CD8-positive, alpha-beta memory T cell (primary cell): ENCODE results near the gene STRIP1. TPM values are rescaled to one million over a fixed set of nuclear protein-coding genes. Genes with fewer than 3 reads are reported as not detected.

Experiments used
- CTCF ChIA-PET: fragments of 350-600 bp; sonication (Branson Sonifier 250); formaldehyde crosslinking; loops from one replicate; lab custom pipeline; 2021; ENCODE audit warnings: antibody characterized with exemption; lab: Charles Lee
- POLR2A ChIA-PET: fragments of 350-600 bp; sonication (Branson Sonifier 250); formaldehyde crosslinking; loops from one replicate; lab custom pipeline; 2021; ENCODE audit warnings: antibody characterized with exemption; lab: Charles Lee
- DNase-seq, 5 donors: peaks; one replicate each; pipeline versions ENCODE4 v3.0.0 to v3.0.0-alpha.2; 2020 to 2022; ENCODE audit warnings: mixed read lengths in 1 of 5
- H3K27ac ChIP-seq: one replicate; pipeline ENCODE4 v1.7.0; 2013; ENCODE audit warnings: low read depth, mild to moderate bottlenecking, low read length, moderate library complexity
- H3K27me3 ChIP-seq: 2 replicates; pipeline ENCODE4 v1.7.0; 2013; ENCODE audit warnings: low read length, mild to moderate bottlenecking; ENCODE audit not compliant: insufficient read depth, poor library complexity, severe bottlenecking
- H3K36me3 ChIP-seq: 2 replicates; pipeline ENCODE4 v1.7.0; 2013; ENCODE audit warnings: mild to moderate bottlenecking, low read length, moderate library complexity; ENCODE audit not compliant: insufficient read depth
- H3K4me1 ChIP-seq: 2 replicates; pipeline ENCODE4 v1.7.0; 2013; ENCODE audit warnings: mild to moderate bottlenecking, low read length, moderate library complexity; ENCODE audit not compliant: insufficient read depth
- H3K4me3 ChIP-seq: 2 replicates; pipeline ENCODE4 v1.7.0; 2013; ENCODE audit warnings: mild to moderate bottlenecking, low read length
- H3K9me3 ChIP-seq: 2 replicates; pipeline ENCODE4 v1.7.0; 2013; ENCODE audit warnings: mild to moderate bottlenecking, low read length
- H3K27ac Mint-ChIP-seq, 8 donors: one replicate each; pipeline ENCODE4 v1.8.0; 2020 to 2021; ENCODE audit warnings: mixed read lengths in 8 of 8, mild to moderate bottlenecking in 6 of 8, inconsistent platforms in 3 of 8, moderate library complexity in 3 of 8
- H3K27me3 Mint-ChIP-seq, 2 donors: one replicate each; pipeline ENCODE4 v1.8.0; 2020 to 2021; ENCODE audit warnings: mixed read lengths in 2 of 2, mild to moderate bottlenecking in 1 of 2, moderate library complexity in 1 of 2
- H3K36me3 Mint-ChIP-seq, 3 donors: one replicate each; pipeline ENCODE4 v1.8.0; 2020 to 2021; ENCODE audit warnings: mixed read lengths in 3 of 3, inconsistent platforms in 1 of 3, mild to moderate bottlenecking in 1 of 3
- H3K4me1 Mint-ChIP-seq, 3 donors: one replicate each; pipeline ENCODE4 v1.8.0; 2020 to 2021; ENCODE audit warnings: mixed read lengths in 3 of 3, inconsistent platforms in 1 of 3, mild to moderate bottlenecking in 1 of 3
- H3K4me3 Mint-ChIP-seq, 7 donors: one replicate each; pipeline ENCODE4 v1.8.0; 2020 to 2021; ENCODE audit warnings: mixed read lengths in 7 of 7, mild to moderate bottlenecking in 6 of 7, moderate library complexity in 4 of 7, inconsistent platforms in 2 of 7
- H3K9me3 Mint-ChIP-seq, 5 donors: one replicate each; pipeline ENCODE4 v1.8.0; 2020 to 2022; ENCODE audit warnings: mixed read lengths in 5 of 5, mild to moderate bottlenecking in 3 of 5, moderate library complexity in 2 of 5, inconsistent platforms in 1 of 5
- polyA plus RNA-seq: library from polyadenylated mRNA; unstranded; fragments of 300-500 nt; fragmentation: Illumina TruSeq; gene quantifications from one replicate; pipeline ENCODE4 v1.2.3, GENCODE V29; 2021
- total RNA-seq, 2 experiments: library from RNA; stranded (reverse); gene quantifications; one replicate each; pipeline ENCODE4 v1.2.3, GENCODE V29; 2021

STRIP1 gene, protein sequence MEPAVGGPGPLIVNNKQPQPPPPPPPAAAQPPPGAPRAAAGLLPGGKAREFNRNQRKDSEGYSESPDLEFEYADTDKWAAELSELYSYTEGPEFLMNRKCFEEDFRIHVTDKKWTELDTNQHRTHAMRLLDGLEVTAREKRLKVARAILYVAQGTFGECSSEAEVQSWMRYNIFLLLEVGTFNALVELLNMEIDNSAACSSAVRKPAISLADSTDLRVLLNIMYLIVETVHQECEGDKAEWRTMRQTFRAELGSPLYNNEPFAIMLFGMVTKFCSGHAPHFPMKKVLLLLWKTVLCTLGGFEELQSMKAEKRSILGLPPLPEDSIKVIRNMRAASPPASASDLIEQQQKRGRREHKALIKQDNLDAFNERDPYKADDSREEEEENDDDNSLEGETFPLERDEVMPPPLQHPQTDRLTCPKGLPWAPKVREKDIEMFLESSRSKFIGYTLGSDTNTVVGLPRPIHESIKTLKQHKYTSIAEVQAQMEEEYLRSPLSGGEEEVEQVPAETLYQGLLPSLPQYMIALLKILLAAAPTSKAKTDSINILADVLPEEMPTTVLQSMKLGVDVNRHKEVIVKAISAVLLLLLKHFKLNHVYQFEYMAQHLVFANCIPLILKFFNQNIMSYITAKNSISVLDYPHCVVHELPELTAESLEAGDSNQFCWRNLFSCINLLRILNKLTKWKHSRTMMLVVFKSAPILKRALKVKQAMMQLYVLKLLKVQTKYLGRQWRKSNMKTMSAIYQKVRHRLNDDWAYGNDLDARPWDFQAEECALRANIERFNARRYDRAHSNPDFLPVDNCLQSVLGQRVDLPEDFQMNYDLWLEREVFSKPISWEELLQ
- total RNA-seq (10 to 100 TPM; 35.1 to 37.3 TPM), polyA plus RNA-seq (27.7 TPM)

DNA sequence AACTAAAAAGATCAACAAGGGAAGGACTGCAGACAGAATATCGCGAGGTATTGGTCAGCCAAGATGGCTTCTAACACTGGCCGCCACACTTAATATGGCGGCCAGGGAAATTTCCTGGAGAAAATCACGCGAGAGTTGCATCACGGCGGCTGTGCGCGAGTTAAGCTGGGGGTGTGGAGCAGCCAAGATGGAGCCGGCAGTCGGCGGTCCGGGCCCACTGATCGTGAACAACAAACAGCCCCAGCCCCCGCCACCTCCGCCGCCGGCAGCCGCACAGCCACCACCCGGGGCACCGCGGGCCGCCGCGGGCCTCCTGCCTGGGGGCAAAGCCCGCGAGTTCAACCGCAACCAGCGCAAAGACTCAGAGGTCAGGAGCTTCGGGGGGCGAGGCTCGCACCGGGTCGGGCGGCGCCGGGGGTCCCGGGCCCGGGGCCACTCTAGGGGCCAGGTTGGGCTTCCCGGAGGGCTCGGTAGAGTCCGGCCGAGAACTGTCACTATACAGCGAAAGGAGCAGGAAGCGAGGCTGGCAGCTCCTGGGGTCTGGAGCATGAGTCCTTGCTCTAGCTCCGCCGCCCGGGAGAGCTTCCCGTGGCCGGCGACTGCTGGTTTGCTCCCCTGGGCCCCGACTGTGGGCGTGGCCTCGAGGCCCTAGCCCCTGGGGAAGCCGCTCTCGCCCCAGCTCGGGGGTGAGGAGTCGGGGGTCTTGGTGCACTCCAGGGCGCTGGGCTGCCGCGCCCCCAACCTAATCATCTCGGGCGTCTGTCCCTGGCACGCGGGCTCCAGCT, at the start of gene STRIP1:
STRIP1 (plus strand) TSS at position 174 of the 785 bp plus-strand sequence; CDS start at position 188, 14 bp downstream.
- H3K9me3 ChIP-seq = no peaks in the 10 kb centered on the region
- Mint-ChIP-seq H3K4me3 (peak within 1 kb of the TSS; percentile 92 to 99 (median 94)), H3K36me3 (peaks cover 0 to 36% (median 6%) of the 10 kb centered on the region in 3 donors), H3K9me3 (no peaks in the 10 kb centered on the region), H3K4me1 (peaks cover 53 to 68% (median 56%) of the 10 kb centered on the region in 3 donors), H3K27ac (peak within 1 kb of the TSS; percentile 87 to 98 (median 94)), H3K27me3 (no peaks in the 10 kb centered on the region)
- peak; percentile 88 to 96 (median 93) for DNase-seq
- ChIA-PET POLR2A (interaction anchor here (0.6 to 1.4 kb wide), 6 partner anchors 50 to 585 kb away, joined by 3 to 9 read pairs (median 5); partner anchors contain the start of genes AHCYL1, ATXN7L2, GNAI3 and RBM15), CTCF (interaction anchor here (0.8 to 2.9 kb wide), 10 partner anchors 10 to 551 kb away, joined by 3 to 11 read pairs (median 6); partner anchors contain the start of genes AHCYL1 and ATXN7L2)
- peak within 1 kb of the TSS; percentile 64 for H3K4me3 ChIP-seq
- H3K27me3 ChIP-seq = no peaks in the 10 kb centered on the region
- H3K27ac ChIP-seq = peak within 1 kb of the TSS; percentile 90
- peaks cover 42% of the 10 kb centered on the region for H3K4me1 ChIP-seq
- H3K36me3 ChIP-seq = peaks cover 20% of the 10 kb centered on the region

GRCh38 chr1:109985247-109986053, 49.0 kb upstream of the STRIP1 start:
- ChIA-PET CTCF (interaction anchor here (0.7 to 13.3 kb wide), 35 partner anchors 8 to 709 kb away, joined by 3 to 520 read pairs (median 6); partner anchors contain the start of genes GNAI3, GSTM3 and STRIP1), POLR2A (interaction anchor here (0.8 to 1.8 kb wide), 5 partner anchors 195 to 502 kb away, joined by 5 to 19 read pairs (median 8); partner anchors contain the start of gene ATXN7L2)
- DNase-seq = no peak
- H3K36me3 Mint-ChIP-seq = peaks cover 0 to 21% (median 2%) of the 10 kb centered on the region in 3 donors
- H3K4me1 ChIP-seq = peaks cover 36% of the 10 kb centered on the region
- H3K27ac ChIP-seq = peak overlapping the region; percentile 77
- no peaks in the 10 kb centered on the region for H3K9me3 Mint-ChIP-seq
- H3K27ac Mint-ChIP-seq = peak overlapping the region; percentile 68 to 100 (median 98)
- peaks cover 40 to 46% (median 44%) of the 10 kb centered on the region in 3 donors for H3K4me1 Mint-ChIP-seq
- peaks cover 10% of the 10 kb centered on the region for H3K36me3 ChIP-seq
- H3K27me3 ChIP-seq = no peaks in the 10 kb centered on the region
- peaks cover 0 to 2% of the 10 kb centered on the region in 2 donors for H3K27me3 Mint-ChIP-seq
- peak overlapping the region; percentile 92 to 99 (median 97) for H3K4me3 Mint-ChIP-seq
- H3K4me3 ChIP-seq = peak overlapping the region; percentile 75
- H3K9me3 ChIP-seq = no peaks in the 10 kb centered on the region

GRCh38 chr1:109986054-109986444, 48.4 kb upstream of the STRIP1 start:
- no peaks in the 10 kb centered on the region for H3K27me3 ChIP-seq
- H3K4me3 ChIP-seq = peak overlapping the region; percentile 75
- no peaks in the 10 kb centered on the region for H3K9me3 Mint-ChIP-seq
- peaks cover 10% of the 10 kb centered on the region for H3K36me3 ChIP-seq
- POLR2A ChIA-PET = interaction anchor here (1.8 kb wide), 1 partner anchor 439 kb away, joined by 8 read pairs; no protein-coding TSS in a partner anchor
- peak overlapping the region; percentile 92 to 99 (median 97) for H3K4me3 Mint-ChIP-seq
- H3K27me3 Mint-ChIP-seq = peaks cover 0 to under 1% of the 10 kb centered on the region in 2 donors
- H3K27ac Mint-ChIP-seq = peak overlapping the region in 7 of 8 donors; percentile 48 to 99 (median 97)
- CTCF ChIA-PET = interaction anchor here (1.7 to 13.3 kb wide), 4 partner anchors 8 to 348 kb away, joined by 7 to 520 read pairs (median 54); no protein-coding TSS in a partner anchor
- H3K9me3 ChIP-seq = no peaks in the 10 kb centered on the region
- no peak for DNase-seq
- H3K27ac ChIP-seq = no peak overlapping the region
- peaks cover 40 to 49% (median 44%) of the 10 kb centered on the region in 3 donors for H3K4me1 Mint-ChIP-seq
- H3K4me1 ChIP-seq = peaks cover 36% of the 10 kb centered on the region
- H3K36me3 Mint-ChIP-seq = peaks cover 0 to 25% (median 2%) of the 10 kb centered on the region in 3 donors

- H3K27me3 ChIP-seq = no peaks in the 10 kb centered on the region
- no peak overlapping the region for H3K27ac ChIP-seq
- Mint-ChIP-seq H3K27ac (peak overlapping the region in 1 of 8 donors; percentile 52), H3K36me3 (peaks cover 0 to 26% (median 3%) of the 10 kb centered on the region in 3 donors), H3K9me3 (no peaks in the 10 kb centered on the region), H3K4me3 (peak overlapping the region in 1 of 7 donors; percentile 60), H3K27me3 (no peaks in the 10 kb centered on the region), H3K4me1 (peaks cover 45 to 59% (median 51%) of the 10 kb centered on the region in 3 donors)
- peaks cover 10% of the 10 kb centered on the region for H3K36me3 ChIP-seq
- H3K9me3 ChIP-seq = no peaks in the 10 kb centered on the region
- ChIA-PET CTCF (interaction anchor here (13.3 kb wide), 1 partner anchor 206 kb away, joined by 520 read pairs; no protein-coding TSS in a partner anchor), POLR2A (no interaction called here)
- H3K4me3 ChIP-seq = no peak overlapping the region
- no peak for DNase-seq
- peaks cover 36% of the 10 kb centered on the region for H3K4me1 ChIP-seq
These were observed 46.0 kb upstream of the STRIP1 start for GRCh38 chr1:109988349-109988914.

DNA sequence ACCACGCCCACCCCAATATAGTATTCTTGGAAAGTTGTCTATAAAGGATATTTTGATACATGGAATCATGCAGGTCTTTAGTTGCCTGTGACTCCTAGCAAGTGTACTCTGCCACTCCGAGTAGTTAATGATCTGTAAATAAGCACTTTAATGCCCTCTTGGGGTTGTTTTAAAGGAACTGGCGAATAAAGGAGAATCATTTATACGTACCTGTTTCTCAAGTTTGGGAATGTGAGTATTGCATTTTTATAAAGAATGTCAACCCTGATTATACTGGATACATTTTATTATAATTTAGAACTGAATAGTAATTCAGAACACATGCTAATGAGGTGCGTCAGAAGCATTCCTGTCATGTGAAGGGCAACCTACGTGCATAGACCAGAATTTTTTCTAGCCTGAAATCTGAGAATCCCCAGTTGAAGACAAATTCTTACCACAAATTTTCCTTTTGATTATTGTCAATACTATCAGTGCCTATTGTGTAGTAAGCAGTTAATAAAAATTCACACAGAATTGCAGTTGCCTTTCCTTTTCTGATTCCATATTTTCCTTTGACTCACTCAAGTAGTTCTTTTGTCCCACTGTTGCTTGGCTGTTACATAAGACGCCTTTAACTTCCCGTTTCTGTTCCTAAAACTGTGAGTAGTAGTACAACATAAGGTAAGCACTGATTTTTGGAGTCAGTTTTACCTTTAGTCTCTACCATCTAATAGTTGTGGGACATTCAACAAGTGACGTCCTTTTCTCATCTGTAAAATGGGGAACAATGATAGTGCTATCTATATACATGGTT, 44.7 kb upstream of the STRIP1 start:
- no peaks in the 10 kb centered on the region for H3K9me3 Mint-ChIP-seq
- peaks cover 0 to 24% (median 3%) of the 10 kb centered on the region in 3 donors for H3K36me3 Mint-ChIP-seq
- H3K27me3 ChIP-seq = no peaks in the 10 kb centered on the region
- H3K4me1 ChIP-seq = peaks cover 31% of the 10 kb centered on the region
- H3K27ac ChIP-seq = no peak overlapping the region
- no peak for DNase-seq
- no peak overlapping the region for H3K4me3 Mint-ChIP-seq
- no peaks in the 10 kb centered on the region for H3K27me3 Mint-ChIP-seq
- POLR2A ChIA-PET = no interaction called here
- no peaks in the 10 kb centered on the region for H3K9me3 ChIP-seq
- peaks cover 10% of the 10 kb centered on the region for H3K36me3 ChIP-seq
- peaks cover 46 to 62% (median 56%) of the 10 kb centered on the region in 3 donors for H3K4me1 Mint-ChIP-seq
- H3K27ac Mint-ChIP-seq = no peak overlapping the region
- CTCF ChIA-PET = interaction anchor here (13.3 kb wide), 1 partner anchor 208 kb away, joined by 520 read pairs; no protein-coding TSS in a partner anchor
- H3K4me3 ChIP-seq = no peak overlapping the region

DNA sequence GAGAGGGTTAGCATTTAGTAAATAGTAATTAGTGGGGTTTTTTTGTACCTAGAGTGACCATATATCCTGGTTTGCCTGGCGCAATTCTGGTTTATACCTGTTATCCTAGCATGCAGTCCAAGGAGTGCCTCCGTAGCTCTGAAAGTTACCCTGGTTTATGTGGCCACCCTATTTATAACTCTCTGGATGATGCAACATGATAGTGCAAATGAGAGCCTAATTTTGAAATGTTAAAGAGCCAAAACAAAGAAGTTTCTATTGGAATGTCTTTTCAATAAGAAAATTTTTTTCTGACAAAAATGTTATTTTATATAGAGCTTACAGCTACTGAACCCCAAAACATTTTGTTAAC, 44.1 kb upstream of the STRIP1 start:
- POLR2A ChIA-PET = no interaction called here
- CTCF ChIA-PET = no interaction called here
- no peaks in the 10 kb centered on the region for H3K27me3 ChIP-seq
- Mint-ChIP-seq H3K9me3 (no peaks in the 10 kb centered on the region), H3K27me3 (no peaks in the 10 kb centered on the region), H3K36me3 (peaks cover 0 to 25% (median 3%) of the 10 kb centered on the region in 3 donors), H3K4me3 (no peak overlapping the region), H3K4me1 (peaks cover 44 to 61% (median 55%) of the 10 kb centered on the region in 3 donors), H3K27ac (no peak overlapping the region)
- H3K4me1 ChIP-seq = peaks cover 30% of the 10 kb centered on the region
- H3K4me3 ChIP-seq = no peak overlapping the region
- H3K27ac ChIP-seq = no peak overlapping the region
- peaks cover 10% of the 10 kb centered on the region for H3K36me3 ChIP-seq
- no peak for DNase-seq
- H3K9me3 ChIP-seq = no peaks in the 10 kb centered on the region
